SK-N-MC (cell line): Measurements from ENCODE around the gene ZNF148.

Source experiments
- EZH2 ChIP-seq: fragments of 200-600 bp; sonication (generic); IDR thresholded peaks from one replicate; pipeline ENCODE4 v1.6.1; 2017; ENCODE audit warnings: antibody characterized with exemption
- POLR2AphosphoS5 ChIP-seq: IDR thresholded peaks from 2 replicates; pipeline ENCODE4 v1.6.1; 2012; ENCODE audit warnings: mild to moderate bottlenecking, low read depth, low read length, borderline replicate concordance

GRCh38 chr3:125356140-125357026 lies 18.7 kb downstream of the ZNF148 start:
- TF ChIP-seq EZH2 (no peak), POLR2AphosphoS5 (no peak)
